Peyer's patch (tissue), 4 donors: ENCODE data around the gene GALNT9. TPM values are rescaled to one million over a fixed set of nuclear protein-coding genes. Genes with fewer than 3 reads are reported as not detected.

Experiments
- DNase-seq, 3 donors: peaks; one replicate each; pipeline ENCODE4 v3.0.0-alpha.2; 2017 to 2019
- H3K27ac ChIP-seq, 4 donors: fragments of 200-600 bp; sonication (generic); one replicate each; pipeline ENCODE4 v1.5.1; 2016 to 2019
- H3K27me3 ChIP-seq, 2 donors: fragments of 200-600 bp; sonication (generic); one replicate each; pipeline ENCODE4 v1.5.1; 2019
- H3K36me3 ChIP-seq, 3 donors: fragments of 200-600 bp; sonication (generic); one replicate each; pipeline ENCODE4 v1.5.1; 2016 to 2019
- H3K4me1 ChIP-seq, 4 donors: fragments of 200-600 bp; sonication (generic); one replicate each; pipeline ENCODE4 v1.5.1; 2016 to 2019
- H3K4me3 ChIP-seq, 4 donors: fragments of 200-600 bp; sonication (generic); 1 replicate in 3 of 4; 2 replicates in 1 of 4; pipeline ENCODE4 v1.5.1; 2016 to 2019; ENCODE audit warnings: mild to moderate bottlenecking in 1 of 4
- H3K9me3 ChIP-seq, 4 donors: fragments of 200-600 bp; sonication (generic); one replicate each; pipeline ENCODE4 v1.5.1; 2016 to 2019; ENCODE audit warnings: mild to moderate bottlenecking in 1 of 4
- POLR2A ChIP-seq, 2 donors: fragments of 450-650 bp; IDR thresholded peaks; one replicate each; pipeline ENCODE4 v1.5.1; 2017; ENCODE audit warnings: antibody characterized with exemption in 2 of 2, mild to moderate bottlenecking in 2 of 2, moderate library complexity in 2 of 2
- total RNA-seq, 4 donors: library from RNA; depleted of rRNA; stranded (reverse); fragments of >200 nt; gene quantifications; one replicate each; pipeline ENCODE4 v1.1.0, GENCODE V29; 2016
- TF ChIP-seq, protein P1 (sequence below), 6 experiments: fragments of 450-650 bp in 4 of 6; fragments of 200-600 bp in 2 of 6; sonication (generic) in 1 of 6; IDR thresholded peaks; one replicate each; pipeline ENCODE4 v1.5.1; 2017 to 2019; ENCODE audit warnings: antibody characterized with exemption in 6 of 6, mild to moderate bottlenecking in 3 of 6, moderate library complexity in 1 of 6

The GALNT9 gene
- total RNA-seq, 4 donors from 2014 or later = not detected

GRCh38 chr12:132168311-132169031 is 160.9 kb downstream of the GALNT9 start:
- no peaks in the 10 kb centered on the region for H3K27me3 ChIP-seq
- TF ChIP-seq POLR2A (IDR thresholded peaks at IDR 0.05) = no peak
- TF ChIP-seq, protein P1, sequence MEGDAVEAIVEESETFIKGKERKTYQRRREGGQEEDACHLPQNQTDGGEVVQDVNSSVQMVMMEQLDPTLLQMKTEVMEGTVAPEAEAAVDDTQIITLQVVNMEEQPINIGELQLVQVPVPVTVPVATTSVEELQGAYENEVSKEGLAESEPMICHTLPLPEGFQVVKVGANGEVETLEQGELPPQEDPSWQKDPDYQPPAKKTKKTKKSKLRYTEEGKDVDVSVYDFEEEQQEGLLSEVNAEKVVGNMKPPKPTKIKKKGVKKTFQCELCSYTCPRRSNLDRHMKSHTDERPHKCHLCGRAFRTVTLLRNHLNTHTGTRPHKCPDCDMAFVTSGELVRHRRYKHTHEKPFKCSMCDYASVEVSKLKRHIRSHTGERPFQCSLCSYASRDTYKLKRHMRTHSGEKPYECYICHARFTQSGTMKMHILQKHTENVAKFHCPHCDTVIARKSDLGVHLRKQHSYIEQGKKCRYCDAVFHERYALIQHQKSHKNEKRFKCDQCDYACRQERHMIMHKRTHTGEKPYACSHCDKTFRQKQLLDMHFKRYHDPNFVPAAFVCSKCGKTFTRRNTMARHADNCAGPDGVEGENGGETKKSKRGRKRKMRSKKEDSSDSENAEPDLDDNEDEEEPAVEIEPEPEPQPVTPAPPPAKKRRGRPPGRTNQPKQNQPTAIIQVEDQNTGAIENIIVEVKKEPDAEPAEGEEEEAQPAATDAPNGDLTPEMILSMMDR (IDR thresholded peaks at IDR 0.05) = no peak
- H3K4me1 ChIP-seq = no peaks in the 10 kb centered on the region
- H3K9me3 ChIP-seq = no peaks in the 10 kb centered on the region
- no peak overlapping the region for H3K27ac ChIP-seq
- H3K4me3 ChIP-seq = no peak overlapping the region
- DNase-seq = no peak
- H3K36me3 ChIP-seq = no peaks in the 10 kb centered on the region

DNA sequence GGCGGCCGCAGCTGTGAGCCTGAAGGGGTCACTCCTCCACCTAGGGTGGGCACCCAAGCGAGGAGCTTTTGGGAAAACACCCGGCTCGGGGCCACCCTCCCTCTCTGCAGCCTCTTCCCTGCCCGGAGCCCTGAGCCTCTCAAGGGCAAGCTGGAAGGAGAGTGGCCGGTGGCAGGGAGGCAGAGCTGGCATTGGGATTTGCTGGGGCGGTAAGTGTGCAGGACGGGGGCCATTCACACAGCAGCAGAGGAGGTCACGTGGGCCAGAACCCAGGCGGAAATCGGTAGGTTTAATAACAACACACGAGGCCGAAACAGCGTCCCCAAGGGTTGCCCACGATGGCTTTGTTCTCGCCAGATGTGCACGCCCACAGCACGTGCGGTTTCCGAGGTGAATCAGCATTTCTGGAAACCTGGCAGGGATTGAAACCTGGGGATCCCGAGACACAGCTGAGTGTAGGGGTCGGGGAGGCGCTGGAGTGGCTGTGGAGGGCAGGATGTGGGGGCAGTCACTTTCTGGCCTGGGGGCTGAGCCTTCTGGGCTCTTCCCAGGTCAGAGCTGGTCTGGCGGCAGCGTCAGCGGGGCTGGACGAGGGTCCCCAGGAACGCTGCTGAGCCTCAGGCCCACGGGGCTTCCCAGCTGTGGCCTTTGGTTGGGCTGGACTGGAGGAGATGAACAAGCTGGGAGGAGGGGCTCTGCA is 161.6 kb downstream of the GALNT9 start:
- no peak for DNase-seq
- Histone ChIP-seq H3K9me3 (no peaks in the 10 kb centered on the region), H3K4me1 (peaks cover 0 to 4% (median 0%) of the 10 kb centered on the region in 4 donors), H3K4me3 (no peak overlapping the region), H3K36me3 (no peaks in the 10 kb centered on the region), H3K27ac (no peak overlapping the region), H3K27me3 (no peaks in the 10 kb centered on the region)
- TF ChIP-seq, protein P1 (IDR thresholded peaks at IDR 0.05) = no peak
- no peak for TF ChIP-seq POLR2A (IDR thresholded peaks at IDR 0.05)

- Histone ChIP-seq H3K36me3 (no peaks in the 10 kb centered on the region), H3K9me3 (no peaks in the 10 kb centered on the region), H3K4me1 (peaks cover 0 to 11% (median 0%) of the 10 kb centered on the region in 4 donors), H3K27ac (no peak overlapping the region), H3K27me3 (no peaks in the 10 kb centered on the region), H3K4me3 (no peak overlapping the region)
- no peak for TF ChIP-seq POLR2A (IDR thresholded peaks at IDR 0.05)
- TF ChIP-seq, protein P1 (IDR thresholded peaks at IDR 0.05) = no peak
- no peak for DNase-seq
These were observed 162.4 kb downstream of the GALNT9 start for GRCh38 chr12:132166801-132167591.

GRCh38 chr12:132166093-132166492 is 163.3 kb downstream of the GALNT9 start:
- no peaks in the 10 kb centered on the region for H3K36me3 ChIP-seq
- DNase-seq = no peak
- H3K9me3 ChIP-seq = no peaks in the 10 kb centered on the region
- H3K27me3 ChIP-seq = no peaks in the 10 kb centered on the region
- no peak for TF ChIP-seq POLR2A (IDR thresholded peaks at IDR 0.05)
- TF ChIP-seq, protein P1 (IDR thresholded peaks at IDR 0.05) = no peak
- H3K4me3 ChIP-seq = no peak overlapping the region
- H3K4me1 ChIP-seq = peaks cover 0 to 14% (median 0%) of the 10 kb centered on the region in 4 donors
- H3K27ac ChIP-seq = no peak overlapping the region

GRCh38 chr12:132165584-132165983 is 163.8 kb downstream of the GALNT9 start:
- Histone ChIP-seq H3K4me1 (peaks cover 0 to 14% (median 0%) of the 10 kb centered on the region in 4 donors), H3K27ac (no peak overlapping the region), H3K4me3 (no peak overlapping the region), H3K36me3 (no peaks in the 10 kb centered on the region), H3K27me3 (no peaks in the 10 kb centered on the region), H3K9me3 (no peaks in the 10 kb centered on the region)
- no peak for DNase-seq
- no peak for TF ChIP-seq POLR2A (IDR thresholded peaks at IDR 0.05)
- TF ChIP-seq, protein P1 (IDR thresholded peaks at IDR 0.05) = no peak
